Measurements from ENCODE around the gene ARMC7.
"Not testable (repeated sequence)": the region's sequence is repeated elsewhere in the genome, so short reads cannot be mapped to it uniquely, and the experiment has no call there.

Gene ARMC7

DNA sequence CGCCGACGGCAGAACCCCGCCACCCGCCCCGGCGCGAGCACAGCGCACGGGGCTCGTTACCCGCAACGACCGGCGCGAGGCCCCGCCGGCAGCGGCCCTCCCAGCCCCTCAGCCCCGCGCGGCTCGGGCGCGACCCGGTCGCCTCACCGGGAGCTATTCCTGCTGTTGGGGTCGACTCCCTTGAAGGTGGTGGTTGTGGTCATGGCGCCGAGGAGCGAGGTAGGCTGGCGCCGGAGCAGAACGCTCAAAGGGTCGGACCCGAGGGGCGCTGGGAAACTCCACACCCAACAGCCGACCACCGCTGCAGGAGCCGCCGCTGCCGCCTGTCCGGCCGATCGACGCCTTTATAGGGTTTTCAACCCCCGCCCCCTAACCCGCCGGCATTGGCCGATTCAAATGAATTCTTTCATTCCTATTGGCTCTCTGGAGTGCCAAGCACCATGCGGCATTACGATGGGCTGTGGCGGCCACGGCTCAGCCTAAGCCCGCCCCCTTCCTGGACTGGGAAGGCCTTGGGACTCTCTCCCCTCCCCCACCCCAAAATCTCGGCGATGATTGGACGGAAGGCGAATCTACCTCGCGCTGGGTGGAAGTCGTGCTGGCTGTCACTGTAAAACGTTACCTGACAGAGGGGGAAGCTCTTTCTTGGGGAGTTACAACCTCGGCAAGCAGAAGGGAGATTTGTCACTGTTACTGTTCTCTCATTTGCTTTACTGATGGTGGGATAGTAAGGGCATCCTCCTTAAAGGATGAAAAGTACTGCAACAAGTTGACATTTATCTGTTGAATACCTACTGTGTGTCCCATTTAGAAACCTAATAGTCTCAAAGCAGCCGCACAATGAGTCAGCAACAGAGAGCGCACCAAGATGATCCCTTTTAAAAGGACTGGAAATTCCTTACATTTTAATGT, 44.7 kb downstream of the ARMC7 start, which contains the start of gene JPT1:
TSS of gene JPT1 (minus strand) at position 318 of the 912 bp plus-strand sequence. CDS start at position 203, 115 bp downstream.
- peak; percentile 97 for DNase-seq (ENCODE audit: low read depth)

DNA sequence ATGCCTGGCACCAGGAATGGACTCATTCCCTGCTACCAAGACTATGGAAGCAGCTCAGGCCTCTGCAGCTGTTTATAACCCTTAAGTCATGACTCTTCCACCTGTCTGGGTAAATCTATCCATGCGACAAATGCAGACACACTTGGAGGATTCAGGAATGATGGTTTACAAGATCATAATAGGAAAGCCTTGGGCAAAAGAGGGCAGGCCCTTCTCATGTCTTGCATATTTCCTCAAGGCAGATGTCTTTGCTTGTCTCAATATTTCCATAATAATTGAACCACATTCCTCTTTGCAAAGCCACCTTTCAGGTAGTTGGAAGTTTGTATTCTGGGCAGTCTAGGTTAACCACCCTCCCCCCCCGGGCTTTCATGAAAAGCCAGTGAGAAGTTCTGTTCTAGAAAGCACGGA, 45.4 kb downstream of the ARMC7 start:
- DNase-seq (ENCODE audit: low read depth) = no peak

DNA sequence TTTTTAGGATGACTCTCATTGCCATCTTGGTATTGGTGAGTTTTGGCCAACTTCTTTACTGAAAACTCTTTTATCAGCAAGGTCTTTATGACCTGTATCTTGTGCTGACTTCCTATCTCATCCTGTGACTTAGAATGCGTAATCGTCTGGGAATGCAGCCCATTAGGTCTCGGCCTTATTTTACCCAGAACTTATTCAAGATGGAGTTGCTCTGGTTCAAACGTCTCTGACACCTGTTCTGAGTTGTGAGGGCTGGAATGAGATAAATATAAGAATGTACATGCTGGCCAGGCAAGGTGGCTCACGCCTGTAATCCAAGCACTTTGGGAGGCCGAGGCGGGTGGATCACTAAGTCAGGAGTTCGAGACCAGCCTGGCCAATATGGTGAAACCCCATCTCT, 48.7 kb downstream of the ARMC7 start:
- peak; percentile 69 for DNase-seq (ENCODE audit: low read depth)

DNA sequence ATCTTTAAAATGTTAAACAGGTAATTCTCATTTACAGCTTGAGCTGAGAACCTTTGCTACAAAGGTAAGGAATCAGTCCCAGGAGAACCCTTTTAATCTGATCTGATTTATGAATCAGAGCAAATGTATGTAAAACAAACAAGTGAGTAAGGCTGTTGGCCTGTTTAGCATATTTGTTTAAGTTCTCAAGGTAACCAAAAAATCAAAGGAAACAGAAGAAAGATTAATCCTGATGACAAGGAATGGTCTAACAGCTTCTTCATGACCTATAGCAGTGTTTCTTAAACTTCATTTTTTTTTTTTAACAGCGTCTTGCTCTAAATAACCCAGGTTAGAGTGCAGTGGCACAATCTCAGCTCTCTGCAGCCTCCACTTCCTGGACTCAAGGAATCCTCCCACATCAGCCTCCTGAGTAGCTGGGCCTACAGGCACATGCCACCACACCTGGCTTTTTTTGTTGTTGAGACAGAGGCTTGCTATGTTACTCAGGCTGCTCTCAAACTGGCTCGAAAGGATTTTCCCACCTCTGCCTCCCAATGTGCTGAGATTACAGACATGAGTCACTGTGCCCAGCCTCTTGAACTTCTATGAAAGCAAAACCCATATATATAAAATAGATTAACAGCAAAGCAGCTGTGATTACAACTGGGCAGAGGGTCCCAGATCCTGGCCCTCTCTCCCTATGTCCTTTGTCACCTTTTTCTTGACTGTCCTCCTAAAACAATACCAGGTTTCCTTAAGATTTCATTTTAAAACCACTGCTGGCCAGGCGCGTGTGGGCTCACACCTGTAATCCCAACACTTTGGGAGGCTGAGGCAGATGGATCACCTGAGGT, 49.6 kb downstream of the ARMC7 start:
- peak; percentile 77 for DNase-seq (ENCODE audit: low read depth)

DNA sequence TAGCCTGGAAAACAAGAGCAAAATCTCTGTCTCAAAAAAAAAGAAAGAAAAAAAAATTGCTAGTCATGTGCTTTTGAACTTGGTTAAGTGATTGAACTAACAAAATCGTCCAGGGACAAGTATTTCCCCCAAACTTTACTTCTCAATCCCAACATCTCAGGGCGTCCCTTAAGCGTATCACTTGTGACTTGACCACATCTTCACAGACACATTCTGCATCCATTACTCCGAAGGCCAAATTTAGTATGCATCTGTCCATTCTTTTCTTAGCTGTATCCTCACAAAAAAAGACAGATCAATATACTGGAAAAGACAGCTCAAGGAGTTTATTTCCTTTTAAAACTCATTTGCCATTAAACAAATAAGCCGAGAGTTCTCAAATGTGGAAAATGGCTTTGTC, 50.4 kb downstream of the ARMC7 start:
- no peak for DNase-seq (ENCODE audit: low read depth)

DNA sequence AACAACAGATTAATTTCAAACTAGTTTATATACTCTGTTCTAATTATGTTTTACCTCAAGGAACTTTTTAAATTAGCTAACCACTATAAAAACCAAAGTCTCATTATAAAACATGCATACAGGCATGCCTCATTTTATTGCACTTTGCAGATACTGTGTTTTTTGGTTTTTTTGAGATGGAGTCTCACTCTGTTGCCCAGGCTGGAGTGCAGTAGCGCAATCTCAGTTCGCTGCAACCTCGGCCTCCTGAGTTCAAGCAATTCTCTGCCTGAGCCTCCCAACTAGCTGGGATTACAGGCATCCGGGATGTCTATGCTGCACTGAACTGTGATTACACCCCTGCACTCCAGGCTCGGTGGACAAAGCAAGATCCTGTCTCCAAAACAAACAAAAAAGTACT, 53.3 kb downstream of the ARMC7 start:
- no peak for DNase-seq (ENCODE audit: low read depth)

DNA sequence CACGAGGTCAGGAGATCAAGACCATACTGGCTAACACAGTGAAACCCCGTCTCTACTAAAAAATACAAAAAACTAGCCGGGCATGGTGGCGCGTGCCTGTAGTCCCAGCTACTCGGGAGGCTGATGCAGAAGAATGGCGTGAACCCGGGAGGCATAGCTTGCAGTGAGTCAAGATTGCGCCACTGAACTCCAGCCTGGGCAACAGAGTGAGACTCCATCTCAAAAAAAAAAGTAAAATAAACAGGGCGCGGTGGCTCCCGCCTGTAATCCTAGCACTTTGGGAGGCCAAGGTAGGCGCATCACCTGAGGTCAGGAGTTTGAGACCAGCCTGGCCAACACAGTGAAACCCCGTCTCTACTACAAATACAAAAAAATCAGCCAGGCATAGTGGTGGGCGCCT, 54.8 kb downstream of the ARMC7 start:
- not testable (repeated sequence) for DNase-seq (ENCODE audit: low read depth)

DNA sequence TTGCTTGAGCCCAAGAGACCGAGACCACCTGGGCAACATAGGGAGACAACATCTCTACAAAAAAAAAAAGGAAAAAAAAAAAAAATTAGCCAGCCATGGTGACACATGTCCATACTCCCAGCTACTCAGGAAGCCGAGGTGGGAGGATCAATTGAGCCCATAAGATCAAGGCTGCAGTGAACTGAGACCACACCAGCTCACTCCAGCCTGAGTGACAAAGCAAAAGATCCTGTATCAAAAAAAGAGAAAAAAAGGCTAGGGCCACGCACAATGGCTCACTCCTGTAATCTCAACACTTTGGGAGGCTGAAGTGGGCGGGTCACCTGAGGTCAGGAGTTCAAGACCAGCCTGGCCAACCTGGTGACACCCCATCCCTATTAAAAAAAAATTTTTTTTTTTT, 59.2 kb downstream of the ARMC7 start:
- DNase-seq (ENCODE audit: low read depth) = no peak

DNA sequence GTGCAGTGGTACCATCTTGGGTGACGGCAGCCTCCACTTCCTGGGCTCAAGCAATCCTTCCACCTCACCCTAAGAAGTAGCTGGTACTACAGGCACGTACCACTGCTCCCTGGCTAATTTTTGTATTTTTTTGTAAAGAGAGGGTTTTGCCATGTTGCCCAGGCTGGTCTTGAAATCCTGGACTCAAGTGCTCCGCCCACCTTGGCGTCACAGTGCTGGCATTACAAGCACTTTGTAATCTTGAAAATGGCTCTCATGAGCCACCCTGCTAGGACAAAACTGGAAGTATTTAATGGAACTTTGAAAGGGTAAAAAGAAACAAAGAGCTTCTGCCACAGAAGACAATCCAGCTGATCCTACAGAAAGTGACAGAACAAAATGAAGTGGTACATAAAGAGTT, 63.8 kb downstream of the ARMC7 start:
- DNase-seq (ENCODE audit: low read depth) = no peak

DNA sequence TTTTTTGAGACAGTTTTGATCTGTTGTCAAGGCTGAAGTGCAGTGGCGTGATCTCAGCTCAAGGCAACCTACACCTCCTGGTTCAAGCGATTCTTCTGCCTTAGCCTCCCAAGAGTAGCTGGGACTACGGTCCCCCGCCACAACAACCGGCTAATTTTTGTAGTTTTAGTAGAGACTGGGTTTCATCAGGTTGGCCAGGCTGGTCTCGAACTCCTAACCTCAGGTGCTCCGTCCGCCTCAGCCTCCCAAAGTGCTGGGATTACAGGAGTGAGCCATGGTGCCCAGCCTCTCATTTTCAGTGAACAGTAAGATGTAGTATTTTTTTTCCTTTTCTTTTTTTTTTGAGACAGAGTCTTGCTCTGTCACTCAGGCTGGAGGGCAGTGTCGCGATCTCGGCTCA, 65.2 kb downstream of the ARMC7 start:
- DNase-seq (ENCODE audit: low read depth) = no peak

DNA sequence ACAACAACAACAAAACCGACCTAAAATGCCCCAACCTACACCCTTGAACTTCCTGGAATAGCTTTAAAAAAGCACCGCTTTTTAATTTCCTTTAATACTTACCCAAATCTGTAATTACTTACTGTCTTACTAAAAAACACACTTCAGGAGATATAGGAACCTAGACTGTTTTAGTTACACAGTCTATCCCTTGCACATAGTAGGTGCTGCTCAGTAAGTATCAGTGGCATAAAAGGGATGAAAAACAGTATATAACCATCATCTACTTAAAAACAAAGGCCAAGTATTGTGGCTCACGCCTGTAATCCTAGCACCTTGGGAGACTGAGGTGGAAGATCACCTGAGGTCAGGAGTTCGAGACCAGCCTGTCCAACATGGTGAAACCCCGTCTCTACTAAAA, 66.9 kb downstream of the ARMC7 start:
- DNase-seq (ENCODE audit: low read depth) = no peak

DNA sequence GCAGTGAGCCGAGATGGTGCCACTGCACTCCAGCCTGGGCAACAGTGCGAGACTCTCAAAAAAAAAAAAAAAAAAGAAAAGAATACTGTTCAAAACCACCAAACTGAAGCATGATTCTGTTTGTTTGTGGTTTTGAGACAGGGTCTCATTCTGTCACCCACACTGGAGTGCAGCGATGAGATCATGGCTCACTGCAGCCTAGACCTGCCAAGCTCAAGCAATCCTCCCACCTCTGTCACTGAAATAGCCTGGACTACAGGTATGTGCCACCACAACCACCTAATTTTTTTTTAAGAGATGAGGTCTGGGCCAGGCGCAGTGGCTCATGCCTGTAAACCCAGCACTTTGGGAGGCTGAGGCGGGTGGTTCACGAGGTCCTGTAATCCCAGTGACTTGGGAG, 68.7 kb downstream of the ARMC7 start:
- no peak for DNase-seq (ENCODE audit: low read depth)

Data from amniotic epithelial cell (primary cell).